IMR-90 (cell line): Measurements from ENCODE around the gene PCDHA11. TPM values are rescaled to one million over a fixed set of nuclear protein-coding genes. Genes with fewer than 3 reads are reported as not detected.

ENCODE experiments used
- ATAC-seq: fragments of 200-7000 bp; cut with Tn5 transposase; 2 replicates; pipeline ENCODE4 v1.9.1; 2020; ENCODE audit warnings: low read depth, mild to moderate bottlenecking, moderate library complexity
- BruUV-seq: library from RNA; stranded (reverse); fragments of 400-500 nt; replicated peaks from 2 replicates; lab custom pipeline; 2021; lab: Mats Ljungman, UMichigan
- CTCF ChIA-PET: fragments of 300-600 bp; formaldehyde crosslinking; extraction: SDS; loops from one replicate; lab custom pipeline; 2021; ENCODE audit warnings: antibody characterized with exemption; lab: Yijun Ruan, JAX
- POLR2A ChIA-PET: fragments of 300-600 bp; sonication (Branson Sonifier 250); formaldehyde crosslinking; loops from one replicate; lab custom pipeline; 2022; ENCODE audit warnings: antibody characterized with exemption; ENCODE audit not compliant: unreplicated experiment; lab: Charles Lee
- DNase-seq: peaks from one replicate; pipeline ENCODE4 v3.0.0; 2013
- H2AFZ ChIP-seq: replicated peaks from 2 replicates; pipeline ENCODE3; 2013; ENCODE audit warnings: low read length, mild to moderate bottlenecking; ENCODE audit not compliant: poor library complexity
- H2AK5ac ChIP-seq: 2 replicates; pipeline ENCODE4 v1.6.1; 2013; ENCODE audit warnings: low read depth, low read length, inconsistent platforms
- H2AK9ac ChIP-seq: replicated peaks from 2 replicates; pipeline ENCODE3; 2013; ENCODE audit warnings: mild to moderate bottlenecking, low read depth, low read length, moderate library complexity; ENCODE audit not compliant: poor library complexity
- H2BK120ac ChIP-seq: 2 replicates; pipeline ENCODE4 v1.6.1; 2013; ENCODE audit warnings: low read depth, low read length, inconsistent platforms
- H2BK15ac ChIP-seq: 3 replicates; pipeline ENCODE4 v1.6.1; 2013; ENCODE audit warnings: low read depth, low read length, inconsistent platforms
- H2BK20ac ChIP-seq: 2 replicates; pipeline ENCODE4 v1.6.1; 2013; ENCODE audit warnings: low read depth, mild to moderate bottlenecking, inconsistent platforms, low read length, moderate library complexity
- H2BK5ac ChIP-seq: 2 replicates; pipeline ENCODE4 v1.6.1; 2013; ENCODE audit warnings: mild to moderate bottlenecking, low read depth, low read length, inconsistent platforms; ENCODE audit not compliant: poor library complexity, severe bottlenecking
- H3K14ac ChIP-seq: replicated peaks from 2 replicates; pipeline ENCODE4 v1.6.1; 2013; ENCODE audit warnings: low read depth, low read length, inconsistent platforms
- H3K18ac ChIP-seq: 2 replicates; pipeline ENCODE4 v1.6.1; 2013; ENCODE audit warnings: low read depth, low read length, control low read depth
- H3K23ac ChIP-seq: 2 replicates; pipeline ENCODE4 v1.6.1; 2013; ENCODE audit warnings: low read depth, low read length, inconsistent platforms
- H3K27ac ChIP-seq: 2 replicates; pipeline ENCODE4 v1.5.1; 2013; ENCODE audit warnings: mild to moderate bottlenecking, control low read depth, low read length; ENCODE audit not compliant: insufficient read depth
- H3K27me3 ChIP-seq: 2 replicates; pipeline ENCODE4 v1.6.1; 2013; ENCODE audit warnings: low read length; ENCODE audit not compliant: control insufficient read depth, insufficient read depth
- H3K36me3 ChIP-seq: 2 replicates; pipeline ENCODE4 v1.6.1; 2013; ENCODE audit warnings: low read length, mixed read lengths; ENCODE audit not compliant: control insufficient read depth, insufficient read depth
- H3K4ac ChIP-seq: 2 replicates; pipeline ENCODE4 v1.6.1; 2013; ENCODE audit warnings: low read depth, low read length, inconsistent platforms
- H3K4me1 ChIP-seq: 2 replicates; pipeline ENCODE4 v1.6.1; 2013; ENCODE audit warnings: low read length, mixed read lengths; ENCODE audit not compliant: control insufficient read depth, insufficient read depth
- H3K4me2 ChIP-seq: 2 replicates; pipeline ENCODE4 v1.6.1; 2013; ENCODE audit warnings: low read depth, mild to moderate bottlenecking, control low read depth, low read length, moderate library complexity
- H3K4me3 ChIP-seq: 2 replicates; pipeline ENCODE4 v1.5.1; 2013; ENCODE audit warnings: low read depth, mild to moderate bottlenecking, control low read depth, low read length, moderate library complexity; ENCODE audit not compliant: insufficient read depth
- H3K56ac ChIP-seq: 2 replicates; pipeline ENCODE4 v1.6.1; 2013; ENCODE audit warnings: low read length, inconsistent platforms; ENCODE audit not compliant: insufficient read depth; ENCODE audit errors: extremely low read depth
- H3K79me1 ChIP-seq, 2 experiments: 2 replicates each; pipeline ENCODE4 v1.6.1; 2013; ENCODE audit warnings: low read length in 2 of 2, inconsistent platforms in 1 of 2, low read depth in 1 of 2
- H3K9ac ChIP-seq: 2 replicates; pipeline ENCODE4 v1.6.1; 2013; ENCODE audit warnings: low read depth, low read length, control low read depth
- H3K9me1 ChIP-seq: 2 replicates; pipeline ENCODE4 v1.6.1; 2013; ENCODE audit warnings: low read length, inconsistent platforms; ENCODE audit not compliant: insufficient read depth
- H3K9me3 ChIP-seq: 2 replicates; pipeline ENCODE4 v1.6.1; 2013; ENCODE audit warnings: low read length; ENCODE audit not compliant: control insufficient read depth, insufficient read depth
- H4K20me1 ChIP-seq: 2 replicates; pipeline ENCODE4 v1.6.1; 2013; ENCODE audit warnings: low read length, inconsistent platforms; ENCODE audit not compliant: insufficient read depth
- H4K5ac ChIP-seq: 2 replicates; pipeline ENCODE4 v1.6.1; 2013; ENCODE audit warnings: mild to moderate bottlenecking, low read depth, low read length, control low read depth
- H4K8ac ChIP-seq, 2 experiments: 2 replicates each; pipeline ENCODE4 v1.6.1; 2013; ENCODE audit warnings: low read depth in 2 of 2, low read length in 2 of 2, control low read depth in 1 of 2, inconsistent platforms in 1 of 2
- H4K91ac ChIP-seq: 2 replicates; pipeline ENCODE4 v1.6.1; 2013; ENCODE audit warnings: low read depth, low read length, inconsistent platforms; ENCODE audit not compliant: insufficient read depth
- CHD1 ChIP-seq: IDR thresholded peaks from 2 replicates; pipeline ENCODE4 v1.6.1; 2012; ENCODE audit warnings: low read depth, low read length, improper control_type of control experiment
- MAZ ChIP-seq: IDR thresholded peaks from 2 replicates; pipeline ENCODE4 v1.6.1; 2012; ENCODE audit warnings: low read depth, mild to moderate bottlenecking, low read length, improper control_type of control experiment, moderate library complexity, borderline replicate concordance
- POLR2A ChIP-seq: IDR thresholded peaks from 2 replicates; pipeline ENCODE4 v1.6.1; 2012; ENCODE audit warnings: mild to moderate bottlenecking, low read depth, low read length
- RAD21 ChIP-seq: IDR thresholded peaks from 2 replicates; pipeline ENCODE4 v1.6.1; 2012; ENCODE audit warnings: low read length, improper control_type of control experiment
- SMC3 ChIP-seq: fragments of 150-350 bp; IDR thresholded peaks from 2 replicates; pipeline ENCODE4 v1.6.1; 2016; ENCODE audit warnings: low read depth, mild to moderate bottlenecking, antibody characterized with exemption, low read length, moderate library complexity
- USF2 ChIP-seq: fragments of 150-350 bp; IDR thresholded peaks from 2 replicates; pipeline ENCODE4 v1.6.1; 2017; ENCODE audit warnings: mild to moderate bottlenecking, antibody characterized with exemption, low read length, low read depth
- WGBS, 2 experiments: methylation state at CpG; one replicate each; pipeline versions ENCODE4 v1.1.5 to v1.1.7; 2013; ENCODE audit warnings: missing lambda C conversion rate in 2 of 2; ENCODE audit not compliant: insufficient read length in 1 of 2; ENCODE audit errors: extremely low coverage in 2 of 2; 5-methylcytosine and 5-hydroxymethylcytosine counted together
- dilution Hi-C: fragments of 300-500 bp; cut with HindIII; formaldehyde crosslinking; loops from one replicate; pipeline ENCODE4 v1.14.3; 2018; ENCODE audit warnings: low sequenced_read_pairs; ENCODE audit not compliant: unreplicated experiment
- in situ Hi-C: fragments of 300-500 bp; cut with MboI; formaldehyde crosslinking; loops from 3 replicates; pipeline ENCODE4 v1.14.3; 2019; ENCODE audit warnings: low sequenced_read_pairs, inconsistent platforms, mixed read lengths
- intact Hi-C: fragments of 100-400 bp; cut with micrococcal nuclease; formaldehyde crosslinking; loops from 2 replicates; pipeline ENCODE4 v1.10.0; 2022
- polyA plus RNA-seq, 3 experiments: library from polyadenylated mRNA; depleted of rRNA; stranded (reverse); fragments of >200 nt; gene quantifications; 2 replicates each; pipeline ENCODE4 v1.2.3, GENCODE V29; 2012; ENCODE audit warnings: low replicate concordance in 1 of 3
- total RNA-seq: library from RNA; depleted of rRNA; stranded (reverse); fragments of >200 nt; gene quantifications from 2 replicates; pipeline ENCODE4 v1.2.3, GENCODE V29; 2012
- TF ChIP-seq, protein P1 (sequence below): fragments of 150-350 bp; IDR thresholded peaks from 2 replicates; pipeline ENCODE4 v1.6.1; 2016; ENCODE audit warnings: low read depth, mild to moderate bottlenecking, low read length, moderate library complexity, borderline replicate concordance

PCDHA11 gene
- total and polyA plus RNA-seq, 2 of the 4 experiments (the other 2 are of a cell fraction): under 0.01 TPM; not detected in 1

DNA sequence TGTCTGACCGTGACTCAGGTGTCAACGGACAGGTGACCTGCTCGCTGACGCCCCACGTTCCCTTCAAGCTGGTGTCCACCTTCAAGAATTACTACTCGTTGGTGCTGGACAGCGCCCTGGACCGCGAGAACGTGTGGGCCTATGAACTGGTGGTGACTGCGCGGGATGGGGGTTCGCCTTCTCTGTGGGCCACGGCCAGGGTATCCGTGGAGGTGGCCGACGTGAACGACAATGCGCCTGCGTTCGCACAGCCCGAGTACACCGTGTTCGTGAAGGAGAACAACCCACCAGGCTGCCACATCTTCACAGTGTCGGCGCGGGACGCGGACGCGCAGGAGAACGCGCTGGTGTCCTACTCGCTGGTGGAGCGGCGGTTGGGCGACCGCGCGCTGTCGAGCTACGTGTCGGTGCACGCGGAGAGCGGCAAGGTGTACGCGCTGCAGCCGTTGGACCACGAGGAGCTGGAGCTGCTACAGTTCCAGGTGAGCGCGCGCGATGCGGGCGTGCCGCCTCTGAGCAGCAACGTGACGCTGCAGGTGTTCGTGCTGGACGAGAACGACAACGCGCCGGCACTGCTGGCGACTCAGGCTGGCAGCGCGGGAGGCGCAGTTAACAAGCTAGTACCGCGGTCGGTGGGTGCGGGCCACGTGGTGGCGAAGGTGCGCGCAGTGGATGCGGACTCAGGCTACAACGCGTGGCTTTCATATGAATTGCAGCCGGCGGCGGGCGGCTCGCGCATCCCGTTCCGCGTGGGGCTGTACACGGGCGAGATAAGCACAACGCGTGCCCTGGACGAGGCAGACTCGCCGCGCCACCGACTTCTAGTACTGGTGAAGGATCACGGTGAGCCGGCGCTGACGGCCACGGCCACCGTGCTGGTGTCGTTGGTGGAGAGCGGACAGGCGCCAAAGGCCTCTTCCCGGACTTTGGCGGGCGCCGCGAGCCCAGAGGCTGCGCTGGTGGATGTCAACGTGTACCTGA is 1.8 kb downstream of the PCDHA11 start:
- Histone ChIP-seq H3K27ac (no peak overlapping the region), H4K91ac (no peak overlapping the region), H3K9me1 (no peaks in the 10 kb centered on the region), H3K4ac (no peak overlapping the region), H2AK5ac (no peak overlapping the region), H2AK9ac (no peak overlapping the region), H2BK120ac (no peak overlapping the region), H3K18ac (no peak overlapping the region), H3K9me3 (peaks cover 20% of the 10 kb centered on the region), H3K79me1 (no peaks in the 10 kb centered on the region), H3K56ac (no peak overlapping the region), H3K27me3 (no peaks in the 10 kb centered on the region), H3K9ac (no peak overlapping the region), H4K5ac (no peak overlapping the region), H2AFZ (no peak overlapping the region), H2BK20ac (no peak overlapping the region), H3K23ac (no peak overlapping the region), H2BK5ac (no peak overlapping the region), H3K36me3 (no peaks in the 10 kb centered on the region), H3K14ac (no peak overlapping the region), H3K4me1 (no peaks in the 10 kb centered on the region), H3K4me2 (no peak overlapping the region), H3K4me3 (no peak overlapping the region), H4K8ac (no peak overlapping the region), H4K20me1 (no peaks in the 10 kb centered on the region), H2BK15ac (no peak overlapping the region)
- in situ Hi-C loops (no loop called here), dilution Hi-C loops (no loop called here), intact Hi-C loops (no loop called here)
- 49% methylated on average over 96 of the region's 114 CpGs; no CpG with 5 or more reads in 1 of the 2 experiments for WGBS, 2 experiments
- TF ChIP-seq RAD21 (no peak), SMC3 (no peak), USF2 (no peak), CHD1 (no peak), MAZ (no peak), POLR2A (no peak)
- TF ChIP-seq, protein P1, sequence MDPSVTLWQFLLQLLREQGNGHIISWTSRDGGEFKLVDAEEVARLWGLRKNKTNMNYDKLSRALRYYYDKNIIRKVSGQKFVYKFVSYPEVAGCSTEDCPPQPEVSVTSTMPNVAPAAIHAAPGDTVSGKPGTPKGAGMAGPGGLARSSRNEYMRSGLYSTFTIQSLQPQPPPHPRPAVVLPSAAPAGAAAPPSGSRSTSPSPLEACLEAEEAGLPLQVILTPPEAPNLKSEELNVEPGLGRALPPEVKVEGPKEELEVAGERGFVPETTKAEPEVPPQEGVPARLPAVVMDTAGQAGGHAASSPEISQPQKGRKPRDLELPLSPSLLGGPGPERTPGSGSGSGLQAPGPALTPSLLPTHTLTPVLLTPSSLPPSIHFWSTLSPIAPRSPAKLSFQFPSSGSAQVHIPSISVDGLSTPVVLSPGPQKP: no peak
- no peak for ATAC-seq
- ChIA-PET POLR2A (no interaction called here), CTCF (no interaction called here)
- DNase-seq: no peak
- BruUV-seq: no TSS peak
